RWPE2 (cell line): ENCODE data around the gene HSPB9.
A peak's percentile ranks its signal among the peaks of the same experiment; 100 is the strongest.

Source experiments
- ATAC-seq: fragments of 200-7000 bp; cut with Tn5 transposase; 3 replicates; pipeline ENCODE4 v1.9.1; 2021; ENCODE audit warnings: low read depth
- DNase-seq: peaks from one replicate; pipeline ENCODE4 v3.0.0-alpha.2; 2020; ENCODE audit warnings: low spot score
- H3K27ac ChIP-seq: fragments of 450-650 bp; 2 replicates; pipeline ENCODE4 v1.5.1; 2017; ENCODE audit warnings: mild to moderate bottlenecking; ENCODE audit not compliant: poor library complexity, severe bottlenecking
- H3K27me3 ChIP-seq: fragments of 250-450 bp; sonication (Bioruptor Pico); 2 replicates; pipeline ENCODE4 v1.5.1; 2021; ENCODE audit warnings: mild to moderate bottlenecking, moderate library complexity; ENCODE audit not compliant: insufficient read depth, poor library complexity, severe bottlenecking
- H3K36me3 ChIP-seq: fragments of 250-450 bp; sonication (Bioruptor Pico); 2 replicates; pipeline ENCODE4 v1.5.1; 2020; ENCODE audit warnings: low read depth, mild to moderate bottlenecking, moderate library complexity
- H3K4me1 ChIP-seq: fragments of 250-450 bp; sonication (Bioruptor Pico); 2 replicates; pipeline ENCODE4 v1.5.1; 2021; ENCODE audit warnings: mild to moderate bottlenecking, moderate library complexity; ENCODE audit not compliant: insufficient read depth, poor library complexity, severe bottlenecking
- H3K4me3 ChIP-seq: fragments of 250-450 bp; sonication (Bioruptor Pico); 2 replicates; pipeline ENCODE4 v1.5.1; 2021; ENCODE audit warnings: mild to moderate bottlenecking, moderate library complexity; ENCODE audit not compliant: severe bottlenecking
- H3K9me3 ChIP-seq: fragments of 250-450 bp; sonication (Bioruptor Pico); 2 replicates; pipeline ENCODE4 v1.5.1; 2021; ENCODE audit warnings: mild to moderate bottlenecking, moderate library complexity; ENCODE audit not compliant: severe bottlenecking
- TF ChIP-seq, protein P1 (sequence below): fragments of 450-650 bp; IDR thresholded peaks from one replicate; pipeline ENCODE4 v1.5.1; 2017; ENCODE audit warnings: mild to moderate bottlenecking, moderate library complexity; ENCODE audit not compliant: poor library complexity, severe bottlenecking

Gene HSPB9

DNA sequence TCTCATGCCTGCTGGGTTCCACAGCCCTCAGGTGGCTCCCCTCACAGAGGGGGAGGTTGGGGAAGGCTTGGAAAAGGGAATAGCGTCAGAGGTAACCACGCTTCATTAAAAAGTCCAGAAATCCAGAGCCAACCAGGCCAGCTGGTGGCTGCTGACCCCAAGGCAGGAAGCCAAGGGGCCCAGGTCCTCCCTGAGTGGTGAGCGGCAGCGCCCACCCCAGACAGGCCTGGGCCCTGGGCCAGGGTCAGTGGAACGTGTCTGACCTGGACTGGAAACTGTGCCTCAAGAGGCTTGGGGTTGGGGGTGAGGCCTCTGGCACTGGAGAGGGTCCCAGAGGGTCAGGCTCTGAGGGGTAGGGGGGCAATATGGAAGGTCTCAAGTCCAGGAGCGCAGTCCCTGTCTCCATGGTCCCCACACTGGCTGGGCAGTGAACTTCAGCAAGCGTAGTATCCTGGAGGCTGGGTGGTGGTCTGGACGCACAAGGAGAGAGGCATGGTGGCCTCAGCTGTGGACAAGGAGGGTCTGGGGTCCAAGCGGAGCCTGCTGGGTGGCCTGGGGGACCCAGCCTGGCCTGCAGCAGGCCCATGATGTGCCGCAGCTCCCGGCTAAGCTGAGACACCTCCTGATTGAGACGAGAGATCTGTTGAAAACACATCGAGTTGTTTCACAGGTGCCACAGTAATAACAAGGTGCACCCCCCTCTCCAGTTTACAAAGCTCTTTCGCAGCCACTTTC, 37.4 kb downstream of the HSPB9 start:
- H3K36me3 ChIP-seq = no peaks in the 10 kb centered on the region
- DNase-seq = no peak
- no peaks in the 10 kb centered on the region for H3K9me3 ChIP-seq
- TF ChIP-seq, protein P1, sequence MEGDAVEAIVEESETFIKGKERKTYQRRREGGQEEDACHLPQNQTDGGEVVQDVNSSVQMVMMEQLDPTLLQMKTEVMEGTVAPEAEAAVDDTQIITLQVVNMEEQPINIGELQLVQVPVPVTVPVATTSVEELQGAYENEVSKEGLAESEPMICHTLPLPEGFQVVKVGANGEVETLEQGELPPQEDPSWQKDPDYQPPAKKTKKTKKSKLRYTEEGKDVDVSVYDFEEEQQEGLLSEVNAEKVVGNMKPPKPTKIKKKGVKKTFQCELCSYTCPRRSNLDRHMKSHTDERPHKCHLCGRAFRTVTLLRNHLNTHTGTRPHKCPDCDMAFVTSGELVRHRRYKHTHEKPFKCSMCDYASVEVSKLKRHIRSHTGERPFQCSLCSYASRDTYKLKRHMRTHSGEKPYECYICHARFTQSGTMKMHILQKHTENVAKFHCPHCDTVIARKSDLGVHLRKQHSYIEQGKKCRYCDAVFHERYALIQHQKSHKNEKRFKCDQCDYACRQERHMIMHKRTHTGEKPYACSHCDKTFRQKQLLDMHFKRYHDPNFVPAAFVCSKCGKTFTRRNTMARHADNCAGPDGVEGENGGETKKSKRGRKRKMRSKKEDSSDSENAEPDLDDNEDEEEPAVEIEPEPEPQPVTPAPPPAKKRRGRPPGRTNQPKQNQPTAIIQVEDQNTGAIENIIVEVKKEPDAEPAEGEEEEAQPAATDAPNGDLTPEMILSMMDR = no peak
- H3K27ac ChIP-seq = no peak overlapping the region
- no peak overlapping the region for H3K4me3 ChIP-seq
- H3K4me1 ChIP-seq = no peaks in the 10 kb centered on the region
- ATAC-seq = no peak
- H3K27me3 ChIP-seq = no peaks in the 10 kb centered on the region

DNA sequence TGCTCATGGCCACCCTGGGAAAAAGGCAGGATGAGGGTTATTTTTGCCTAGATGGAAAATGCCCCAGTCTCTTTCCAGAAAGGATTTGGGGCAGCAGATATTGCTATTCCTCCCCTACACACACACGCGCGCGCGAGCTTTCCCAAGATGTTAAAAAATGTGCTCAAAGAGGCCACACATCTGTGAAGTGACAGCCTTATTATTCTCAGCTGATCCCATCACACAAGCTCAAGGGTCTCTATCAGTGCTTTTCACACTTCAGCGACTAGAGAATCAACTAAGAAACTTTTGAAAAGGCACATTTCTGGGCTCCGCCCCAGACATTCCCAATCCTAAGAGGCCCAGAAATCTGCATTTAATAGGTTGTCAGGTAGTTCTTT, 37.9 kb downstream of the HSPB9 start:
- DNase-seq (no peak), ATAC-seq (no peak)
- Histone ChIP-seq H3K27me3 (no peaks in the 10 kb centered on the region), H3K4me1 (no peaks in the 10 kb centered on the region), H3K9me3 (no peaks in the 10 kb centered on the region), H3K27ac (no peak overlapping the region), H3K4me3 (no peak overlapping the region), H3K36me3 (no peaks in the 10 kb centered on the region)
- TF ChIP-seq, protein P1 = no peak

DNA sequence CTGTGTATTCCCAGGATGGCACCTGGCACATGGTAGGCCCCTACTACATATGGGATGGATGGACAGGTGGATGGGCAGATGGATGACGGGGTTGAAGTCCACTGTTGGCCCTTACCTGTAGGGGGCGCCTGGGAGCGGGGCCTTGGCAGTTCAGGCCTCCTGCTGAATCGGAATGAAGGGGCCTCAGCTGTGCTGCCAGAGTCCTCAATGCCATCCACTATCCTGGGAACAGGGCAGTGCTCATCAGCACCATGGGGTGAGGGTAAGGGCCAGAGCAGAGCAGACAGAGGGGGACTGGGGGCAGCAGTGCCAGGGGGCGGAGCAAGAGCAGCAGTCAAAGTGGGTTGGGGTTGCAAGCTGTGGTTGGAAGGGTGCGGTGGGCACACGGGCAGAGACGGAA, 40.5 kb downstream of the HSPB9 start:
- no peaks in the 10 kb centered on the region for H3K36me3 ChIP-seq
- no peak for ATAC-seq
- no peak for DNase-seq
- no peak overlapping the region for H3K27ac ChIP-seq
- TF ChIP-seq, protein P1 = peak; percentile 22
- no peaks in the 10 kb centered on the region for H3K9me3 ChIP-seq
- H3K4me3 ChIP-seq = no peak overlapping the region
- no peaks in the 10 kb centered on the region for H3K27me3 ChIP-seq
- H3K4me1 ChIP-seq = no peaks in the 10 kb centered on the region

DNA sequence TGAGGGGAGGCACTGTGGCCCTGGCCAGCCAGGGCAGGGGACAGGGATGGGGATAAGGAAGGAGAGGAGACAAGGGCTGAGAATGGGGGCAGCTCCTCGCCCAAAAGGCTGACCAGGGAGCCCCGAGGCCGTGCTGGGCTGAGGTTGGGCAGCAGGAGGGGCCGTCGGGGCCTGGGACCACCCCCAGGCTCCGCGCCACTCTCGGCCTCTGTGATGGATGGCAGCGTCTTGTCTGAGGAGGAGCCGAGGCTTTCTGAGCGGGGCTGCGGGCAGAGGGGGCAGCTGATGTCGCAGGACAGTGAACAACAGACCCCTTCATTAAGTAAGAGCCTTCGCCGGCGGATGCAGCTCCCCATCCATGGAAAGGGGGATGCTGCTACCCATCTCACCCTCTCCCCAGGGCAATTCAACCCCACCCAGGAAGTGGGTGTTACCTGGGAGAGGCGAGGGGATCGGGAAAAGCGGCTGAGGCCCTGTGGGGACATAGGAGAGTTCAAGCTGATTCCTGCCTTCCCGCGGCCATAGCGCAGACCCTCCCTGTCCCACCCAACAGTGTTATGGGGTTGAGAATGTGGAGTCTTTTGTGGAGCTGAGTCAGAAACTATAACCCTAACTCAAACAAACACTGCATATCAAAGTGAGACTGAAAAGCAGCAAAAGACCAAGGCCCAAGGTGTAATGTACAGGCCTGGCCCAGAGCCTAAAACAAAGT, 41.2 kb downstream of the HSPB9 start:
- TF ChIP-seq, protein P1 = no peak
- ATAC-seq = no peak
- H3K4me3 ChIP-seq = no peak overlapping the region

DNA sequence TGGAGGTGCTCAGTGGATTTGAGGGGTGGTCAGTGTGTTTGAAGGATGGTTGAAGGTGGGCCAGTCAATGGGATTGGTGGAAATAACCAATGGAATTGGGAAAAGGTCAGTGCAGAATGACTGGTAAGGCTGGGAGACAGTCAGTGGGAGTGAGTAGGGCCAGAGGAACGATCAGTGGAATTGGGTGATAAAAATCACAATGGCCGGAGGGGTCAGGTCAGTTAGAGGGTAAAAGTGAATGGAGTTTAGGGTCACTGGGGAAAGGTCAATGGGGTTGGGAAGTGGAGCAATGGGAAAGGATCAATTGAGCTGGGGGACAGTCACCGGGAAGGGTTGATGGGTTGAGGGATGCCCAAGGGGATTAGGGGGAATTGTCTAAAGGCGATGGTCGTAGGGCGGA, 43.1 kb downstream of the HSPB9 start:
- no peaks in the 10 kb centered on the region for H3K36me3 ChIP-seq
- TF ChIP-seq, protein P1 = no peak
- no peaks in the 10 kb centered on the region for H3K9me3 ChIP-seq
- H3K4me3 ChIP-seq = no peak overlapping the region
- DNase-seq (no peak), ATAC-seq (no peak)
- no peak overlapping the region for H3K27ac ChIP-seq
- no peaks in the 10 kb centered on the region for H3K27me3 ChIP-seq
- no peaks in the 10 kb centered on the region for H3K4me1 ChIP-seq

More for the DNA sequence above, 41.2 kb downstream of the HSPB9 start:
- no peaks in the 10 kb centered on the region for H3K9me3 ChIP-seq
- H3K27me3 ChIP-seq = no peaks in the 10 kb centered on the region
- no peak overlapping the region for H3K27ac ChIP-seq
- no peaks in the 10 kb centered on the region for H3K36me3 ChIP-seq
- H3K4me1 ChIP-seq = no peaks in the 10 kb centered on the region
- no peak for DNase-seq
